ENCODE results near the gene ERCC4.

Gene ERCC4

GRCh38 chr16:13995194-13995593 is 75.2 kb downstream of the ERCC4 start:
- DNase-seq = no peak

GRCh38 chr16:13996778-13997288 is 76.9 kb downstream of the ERCC4 start:
- no peak for DNase-seq

GRCh38 chr16:13997526-13997925 is 77.6 kb downstream of the ERCC4 start:
- DNase-seq = no peak

GRCh38 chr16:13997933-13998332 is 78.0 kb downstream of the ERCC4 start:
- DNase-seq = no peak

- DNase-seq = no peak
Measured at GRCh38 chr16:13999071-13999894, 79.3 kb downstream of the ERCC4 start.

GRCh38 chr16:13999895-14000425 is 80.0 kb downstream of the ERCC4 start:
- no peak for DNase-seq

- DNase-seq = no peak
Measured at GRCh38 chr16:14001521-14001920, 81.6 kb downstream of the ERCC4 start.
